GM18519 (cell line): ENCODE measurements around the gene LKAAEAR1.

ENCODE experiments used
- ATAC-seq: cut with Tn5 transposase; IDR thresholded peaks from one replicate; pipeline ENCODE4 v1.9.1; 2021; ENCODE audit warnings: mild to moderate bottlenecking, moderate library complexity; ENCODE audit not compliant: unreplicated experiment, low FRiP score

LKAAEAR1 gene

GRCh38 chr20:64069209-64069613 is 15.0 kb downstream of the LKAAEAR1 start:
- no peak for ATAC-seq

DNA sequence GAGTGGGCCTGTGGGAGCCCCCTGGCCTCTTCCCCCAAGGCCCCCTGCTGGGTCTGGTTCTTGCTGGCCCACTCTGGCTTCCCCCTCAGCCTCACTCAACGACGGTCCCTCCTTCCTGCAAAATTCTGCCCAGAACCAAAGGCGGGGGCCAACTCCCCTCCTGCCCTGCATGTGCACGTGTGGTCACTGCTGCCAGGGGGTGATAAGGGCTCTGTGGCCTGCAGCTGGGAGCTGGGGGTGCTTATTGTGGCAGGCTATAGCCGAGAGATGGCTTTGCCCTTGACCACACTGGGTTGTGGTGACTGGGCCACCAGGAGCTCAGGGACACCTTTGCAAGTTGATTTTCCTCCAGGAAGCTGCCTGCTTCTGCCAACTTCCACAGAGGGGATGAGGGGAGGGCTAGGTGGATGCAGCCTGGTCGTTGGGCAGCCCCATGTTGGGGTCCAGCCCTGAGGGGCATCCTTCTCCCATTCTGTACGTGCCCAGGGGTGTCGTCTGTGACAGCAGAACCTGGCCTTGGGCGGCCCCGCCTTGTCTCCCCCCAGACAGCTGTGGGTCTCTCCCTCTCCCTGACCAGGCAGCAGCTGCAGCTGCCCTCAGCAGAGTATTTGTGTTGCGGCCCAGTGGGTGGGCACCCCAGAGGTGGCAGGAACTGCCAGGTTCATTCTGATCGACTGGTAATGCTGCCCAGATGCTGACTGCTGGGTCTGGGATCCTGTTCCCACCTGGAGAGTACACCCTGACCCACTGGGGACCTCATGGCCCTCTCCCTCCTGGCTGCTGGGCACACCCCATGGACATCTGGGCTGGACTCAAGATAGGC is 15.6 kb downstream of the LKAAEAR1 start:
- ATAC-seq: no peak

DNA sequence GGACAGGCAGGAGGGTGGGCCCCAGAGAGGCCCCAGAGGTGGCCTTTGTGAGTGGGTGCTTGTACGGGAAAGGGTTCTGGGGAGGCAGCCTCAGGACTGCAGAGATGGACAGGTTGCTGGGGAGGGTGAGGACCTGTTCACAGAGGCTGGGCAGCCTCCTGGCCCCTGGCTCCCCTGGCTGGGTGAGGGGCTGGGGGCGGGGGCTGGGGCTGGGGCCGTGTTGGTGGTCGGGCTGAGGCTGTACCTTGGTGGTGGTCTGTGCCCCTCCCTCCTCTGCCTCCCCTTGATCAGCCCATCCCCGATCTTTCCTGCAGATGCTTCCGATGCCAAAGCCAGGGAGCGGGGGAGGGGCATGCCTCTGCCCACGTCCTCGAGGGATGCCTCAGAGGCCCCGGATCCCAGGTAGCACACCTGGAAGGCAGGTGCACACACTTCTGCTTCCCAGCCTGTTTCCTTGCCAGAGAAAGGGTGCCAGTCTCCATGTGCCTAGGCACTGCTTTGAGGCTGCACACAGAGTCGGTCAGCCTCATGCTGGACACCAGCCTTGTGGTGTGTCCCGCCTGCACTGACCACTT is 16.4 kb downstream of the LKAAEAR1 start:
- no peak for ATAC-seq

- ATAC-seq: no peak
Measured at GRCh38 chr20:64067005-64067632, 17.1 kb downstream of the LKAAEAR1 start.

- no peak for ATAC-seq
Measured at GRCh38 chr20:64065974-64066343, 18.2 kb downstream of the LKAAEAR1 start.

GRCh38 chr20:64065062-64065973 is 18.9 kb downstream of the LKAAEAR1 start:
- ATAC-seq: no peak

DNA sequence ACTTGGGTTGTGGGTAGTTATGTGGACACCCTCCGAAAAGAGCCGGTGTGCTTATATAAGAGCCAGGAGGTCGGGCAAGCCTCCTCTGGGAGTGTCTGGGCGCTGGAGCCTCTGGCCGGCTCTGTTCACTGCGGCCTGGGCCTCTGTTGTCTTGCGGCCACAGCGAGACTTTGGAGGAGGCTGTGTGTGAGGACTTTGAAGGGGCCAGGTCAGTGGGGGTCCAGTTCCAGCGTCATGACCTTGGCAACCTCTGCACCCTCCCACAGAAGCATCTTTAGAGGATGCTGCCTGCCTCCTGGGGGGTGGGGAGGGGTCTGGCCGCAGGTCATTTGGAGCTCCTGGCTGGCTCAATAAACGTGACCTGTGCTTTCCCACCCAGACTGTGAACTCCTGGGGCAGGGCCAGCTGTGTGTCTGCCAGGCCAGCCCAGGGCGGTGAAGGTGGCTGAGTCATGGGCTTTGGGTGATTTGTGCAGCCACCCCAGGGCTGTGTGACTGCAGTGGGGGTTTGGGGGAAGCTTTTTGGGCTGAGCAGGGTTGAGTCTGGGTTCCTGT is 20.0 kb downstream of the LKAAEAR1 start:
- no peak for ATAC-seq

- no peak for ATAC-seq
Measured at GRCh38 chr20:64063389-64064144, 20.6 kb downstream of the LKAAEAR1 start.

GRCh38 chr20:64062596-64063388 is 21.4 kb downstream of the LKAAEAR1 start, which contains the start of gene TCEA2:
Gene TCEA2 (plus strand): TSS chr20:64063198. CDS start chr20:64063313, 115 bp downstream.
- ATAC-seq: no peak

DNA sequence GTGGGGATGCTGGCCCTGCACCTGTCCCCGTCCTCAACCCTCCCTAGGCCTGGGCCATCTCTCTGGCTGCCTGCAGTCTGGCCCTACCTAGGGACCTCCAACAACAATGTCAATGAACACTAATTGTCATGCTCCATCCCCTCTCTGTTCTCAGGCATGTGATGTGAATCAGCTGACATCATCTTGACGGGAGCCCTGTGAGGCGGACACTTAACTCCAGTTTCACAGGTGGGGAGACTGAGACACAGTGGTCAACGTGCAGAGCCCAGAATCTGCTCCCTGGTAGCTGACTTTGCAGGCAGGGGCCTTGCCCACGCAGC is 22.0 kb downstream of the LKAAEAR1 start:
- no peak for ATAC-seq

- ATAC-seq: no peak
Measured at GRCh38 chr20:64058536-64058935, 25.7 kb downstream of the LKAAEAR1 start.

DNA sequence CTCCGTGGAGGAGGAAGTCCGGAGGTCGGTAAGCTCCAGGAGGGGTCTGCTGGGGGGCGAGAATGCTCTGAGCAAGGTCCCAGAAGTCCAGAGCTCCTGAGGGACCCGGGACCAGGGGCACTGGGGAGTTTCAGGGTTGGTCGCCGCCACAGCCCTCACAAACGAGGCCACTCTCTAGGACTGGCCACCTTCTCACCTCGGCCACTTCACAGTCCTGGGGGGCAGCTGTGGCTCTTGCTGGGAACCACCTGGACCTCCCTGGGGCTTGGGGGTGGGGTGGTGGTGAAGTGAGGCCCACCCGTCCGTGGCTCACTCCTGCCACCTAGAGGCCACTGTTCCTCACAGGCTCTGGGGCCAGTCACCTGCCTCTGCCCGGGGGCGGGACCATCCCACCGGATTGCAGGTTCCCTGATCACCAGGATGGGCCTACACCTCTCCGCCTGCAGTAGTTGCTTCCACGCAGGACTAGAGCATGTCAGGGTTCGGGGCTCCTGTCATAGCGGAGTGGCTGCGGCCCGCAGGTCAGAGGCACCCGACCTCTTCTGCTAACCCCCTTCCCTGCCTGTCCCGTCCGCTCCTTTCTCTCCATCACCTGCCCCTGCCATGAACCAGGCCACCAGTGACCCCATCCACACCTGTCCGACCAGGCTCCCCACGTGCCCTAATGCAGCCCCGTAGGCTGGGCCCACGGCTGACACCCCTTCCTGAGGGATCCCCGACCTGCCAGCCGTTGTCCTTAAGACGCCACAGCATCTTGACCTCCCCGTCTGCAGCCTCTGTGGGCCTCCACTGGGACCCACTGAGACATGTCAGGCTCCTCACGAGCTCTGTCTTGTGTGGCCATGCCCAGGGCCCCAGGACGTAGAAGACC is 26.3 kb downstream of the LKAAEAR1 start:
- no peak for ATAC-seq

- ATAC-seq: no peak
Measured at GRCh38 chr20:64056889-64057627, 27.1 kb downstream of the LKAAEAR1 start.

DNA sequence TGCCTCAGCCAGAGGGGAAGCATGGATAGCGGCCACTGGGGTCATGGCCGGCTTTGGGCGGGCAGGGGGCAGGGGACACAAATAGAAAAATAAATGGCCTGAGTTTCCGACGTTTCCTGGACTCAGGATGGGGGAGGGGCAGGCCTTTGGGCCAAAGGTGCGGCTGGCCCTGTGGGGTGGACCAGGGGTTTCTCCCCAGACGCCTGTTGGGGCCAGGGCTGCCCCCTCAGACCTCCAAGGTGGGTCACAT is 27.6 kb downstream of the LKAAEAR1 start:
- no peak for ATAC-seq

- ATAC-seq: no peak
Measured at GRCh38 chr20:64055893-64056638, 28.1 kb downstream of the LKAAEAR1 start.

DNA sequence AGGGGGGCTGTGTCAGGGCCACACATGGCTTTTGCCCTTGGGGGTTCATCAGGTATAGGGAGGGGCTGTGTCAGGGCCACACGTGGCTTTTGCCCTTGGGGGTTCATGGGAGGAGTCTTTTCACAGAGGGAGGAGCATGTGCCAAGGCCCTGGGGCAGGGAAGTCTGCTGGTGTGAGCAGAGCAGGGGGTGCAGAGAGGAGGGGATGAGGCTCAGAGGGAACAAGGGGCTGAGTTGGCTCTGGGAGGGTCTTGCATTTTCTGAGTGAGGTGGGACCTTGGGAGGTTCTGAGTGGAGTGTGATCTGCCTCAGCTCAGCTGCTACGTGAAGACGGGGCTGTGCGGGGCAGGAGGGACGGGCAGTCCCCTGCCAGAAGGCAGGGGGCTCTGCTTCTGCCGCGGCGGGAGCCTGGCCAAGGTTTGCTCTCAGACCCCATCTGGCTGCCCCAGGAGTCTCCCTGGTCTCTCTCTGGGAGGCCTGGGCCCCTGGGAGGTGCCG is 28.8 kb downstream of the LKAAEAR1 start:
- ATAC-seq: no peak
